Body of pancreas (tissue), 4 donors: Measurements from ENCODE around the gene TPO. TPM values are rescaled to one million over a fixed set of nuclear protein-coding genes. Genes with fewer than 3 reads are reported as not detected.

Experiments used
- ATAC-seq: fragments of 150-250 bp; one replicate; pipeline ENCODE4 v1.9.1; 2016
- DNase-seq, 4 donors: peaks; one replicate each; pipeline ENCODE4 v3.0.0-alpha.2; 2019
- H3K27ac ChIP-seq, 4 donors: fragments of 200-600 bp; sonication (generic); 1 replicate in 3 of 4; 2 replicates in 1 of 4; pipeline versions ENCODE4 v1.5.1 to v1.6.1; 2016 to 2019; ENCODE audit warnings: mild to moderate bottlenecking in 1 of 4, mixed read lengths in 1 of 4, moderate library complexity in 1 of 4
- H3K27me3 ChIP-seq, 2 donors: fragments of 200-600 bp; sonication (generic); one replicate each; pipeline ENCODE4 v1.6.0; 2016; ENCODE audit warnings: mild to moderate bottlenecking in 1 of 2
- H3K36me3 ChIP-seq, 2 donors: fragments of 200-600 bp; sonication (generic); replicated peaks in 1 of 2; 2 replicates each; pipeline ENCODE4 v1.5.1; 2016; ENCODE audit warnings: low read depth in 2 of 2; ENCODE audit not compliant: insufficient read depth in 1 of 2
- H3K4me1 ChIP-seq: fragments of 200-600 bp; sonication (generic); one replicate; pipeline ENCODE4 v1.6.0; 2016
- H3K4me3 ChIP-seq, 2 donors: fragments of 200-600 bp; sonication (generic); 1 replicate in 1 of 2; 2 replicates in 1 of 2; pipeline ENCODE4 v1.5.1; 2016 to 2019
- H3K9me3 ChIP-seq, 3 donors: fragments of 200-600 bp; sonication (generic); 1 replicate in 2 of 3; 2 replicates in 1 of 3; pipeline ENCODE4 v1.5.1; 2016
- POLR2A ChIP-seq, 3 donors: fragments of 450-650 bp; IDR thresholded peaks; one replicate each; pipeline ENCODE4 v1.6.1; 2016; ENCODE audit warnings: antibody characterized with exemption in 3 of 3, mild to moderate bottlenecking in 2 of 3
- WGBS, 2 donors: methylation state at CpG; one replicate each; pipeline ENCODE4 v1.1.5; 2017; 5-methylcytosine and 5-hydroxymethylcytosine counted together
- intact Hi-C: fragments of 100-400 bp; cut with DNase I; formaldehyde crosslinking; loops from one replicate; pipeline ENCODE4 v1.15.1; 2023
- total RNA-seq, 2 donors: library from RNA; depleted of rRNA; stranded (reverse); fragments of >200 nt; gene quantifications; one replicate each; pipeline ENCODE4 v1.1.0, GENCODE V29; 2016
- TF ChIP-seq, protein P1 (sequence below), 7 experiments: fragments of 450-650 bp in 4 of 7; fragments of 200-600 bp in 3 of 7; sonication (generic) in 3 of 7; IDR thresholded peaks; one replicate each; pipeline ENCODE4 v1.5.1; 2016 to 2019; ENCODE audit warnings: antibody characterized with exemption in 7 of 7

TPO gene
- total RNA-seq, 2 donors from 2014 or later = 1.0 to 4.3 TPM

- intact Hi-C loops = no loop called here
- Histone ChIP-seq H3K36me3 (no peaks in the 10 kb centered on the region), H3K27me3 (no peaks in the 10 kb centered on the region), H3K9me3 (no peaks in the 10 kb centered on the region), H3K4me1 (no peaks in the 10 kb centered on the region), H3K27ac (no peak overlapping the region), H3K4me3 (no peak overlapping the region)
- TF ChIP-seq, protein P1, sequence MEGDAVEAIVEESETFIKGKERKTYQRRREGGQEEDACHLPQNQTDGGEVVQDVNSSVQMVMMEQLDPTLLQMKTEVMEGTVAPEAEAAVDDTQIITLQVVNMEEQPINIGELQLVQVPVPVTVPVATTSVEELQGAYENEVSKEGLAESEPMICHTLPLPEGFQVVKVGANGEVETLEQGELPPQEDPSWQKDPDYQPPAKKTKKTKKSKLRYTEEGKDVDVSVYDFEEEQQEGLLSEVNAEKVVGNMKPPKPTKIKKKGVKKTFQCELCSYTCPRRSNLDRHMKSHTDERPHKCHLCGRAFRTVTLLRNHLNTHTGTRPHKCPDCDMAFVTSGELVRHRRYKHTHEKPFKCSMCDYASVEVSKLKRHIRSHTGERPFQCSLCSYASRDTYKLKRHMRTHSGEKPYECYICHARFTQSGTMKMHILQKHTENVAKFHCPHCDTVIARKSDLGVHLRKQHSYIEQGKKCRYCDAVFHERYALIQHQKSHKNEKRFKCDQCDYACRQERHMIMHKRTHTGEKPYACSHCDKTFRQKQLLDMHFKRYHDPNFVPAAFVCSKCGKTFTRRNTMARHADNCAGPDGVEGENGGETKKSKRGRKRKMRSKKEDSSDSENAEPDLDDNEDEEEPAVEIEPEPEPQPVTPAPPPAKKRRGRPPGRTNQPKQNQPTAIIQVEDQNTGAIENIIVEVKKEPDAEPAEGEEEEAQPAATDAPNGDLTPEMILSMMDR (IDR thresholded peaks at IDR 0.05) = no peak
- no peak for TF ChIP-seq POLR2A (IDR thresholded peaks at IDR 0.05)
- 84 to 87% methylated on average over 13 to 64 of the region's 76 CpGs for WGBS, 2 donors
- no peak for DNase-seq
- no peak for ATAC-seq
Observed at GRCh38 chr2:1477196-1478040, 64.2 kb downstream of the TPO start.

DNA sequence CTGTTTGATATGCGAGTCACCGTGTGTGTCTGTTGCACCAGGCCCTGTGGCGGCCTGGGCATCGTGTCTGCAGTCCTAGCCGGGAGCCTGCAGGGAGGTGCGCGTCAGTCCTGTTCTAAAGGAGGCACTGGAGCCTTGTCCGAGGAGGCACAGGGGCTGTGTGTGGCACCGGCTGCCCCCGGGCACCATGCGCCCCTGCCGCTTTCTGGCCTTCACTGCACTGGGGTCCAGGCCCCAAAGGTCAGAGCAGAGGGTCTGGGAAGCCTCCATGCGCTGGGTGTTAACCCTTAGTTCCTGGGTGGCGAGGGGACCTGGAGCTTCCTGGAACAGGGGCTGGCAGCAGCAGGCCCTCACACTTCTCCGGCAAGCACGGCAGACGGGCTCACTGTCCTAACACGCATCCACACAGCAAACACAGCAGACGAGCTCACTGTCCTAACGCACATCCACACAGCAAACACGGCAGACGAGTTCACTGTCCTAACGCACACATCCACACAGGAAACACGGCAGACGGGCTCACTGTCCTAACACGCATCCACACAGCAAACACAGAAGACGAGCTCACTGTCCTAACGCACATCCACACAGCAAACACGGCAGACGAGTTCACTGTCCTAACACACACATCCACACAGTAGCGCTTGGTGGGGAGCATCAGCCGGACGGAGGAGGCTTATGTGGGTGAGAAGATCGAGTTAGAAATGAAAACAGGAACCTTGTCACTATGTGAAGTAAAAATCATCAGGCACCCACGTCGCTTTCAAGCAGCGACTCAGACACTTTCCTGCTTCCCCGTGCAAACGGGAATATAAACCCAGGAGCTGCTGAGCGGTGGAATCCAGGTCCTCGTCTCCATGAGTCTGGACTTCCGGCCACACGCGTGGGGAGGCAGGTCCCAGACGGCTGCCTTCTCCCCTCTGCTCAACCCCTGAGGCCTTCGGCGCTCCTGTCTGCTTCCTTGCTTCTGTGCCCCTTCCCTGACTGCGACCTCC is 65.3 kb downstream of the TPO start:
- Histone ChIP-seq H3K36me3 (no peaks in the 10 kb centered on the region), H3K27me3 (no peaks in the 10 kb centered on the region), H3K4me3 (no peak overlapping the region), H3K27ac (no peak overlapping the region), H3K4me1 (no peaks in the 10 kb centered on the region), H3K9me3 (no peaks in the 10 kb centered on the region)
- no peak for TF ChIP-seq POLR2A (IDR thresholded peaks at IDR 0.05)
- TF ChIP-seq, protein P1 (IDR thresholded peaks at IDR 0.05) = no peak
- ATAC-seq (no peak), DNase-seq (no peak)
- 82 to 87% methylated on average over 43 to 44 of the region's 48 CpGs for WGBS, 2 donors
- intact Hi-C loops = no loop called here

DNA sequence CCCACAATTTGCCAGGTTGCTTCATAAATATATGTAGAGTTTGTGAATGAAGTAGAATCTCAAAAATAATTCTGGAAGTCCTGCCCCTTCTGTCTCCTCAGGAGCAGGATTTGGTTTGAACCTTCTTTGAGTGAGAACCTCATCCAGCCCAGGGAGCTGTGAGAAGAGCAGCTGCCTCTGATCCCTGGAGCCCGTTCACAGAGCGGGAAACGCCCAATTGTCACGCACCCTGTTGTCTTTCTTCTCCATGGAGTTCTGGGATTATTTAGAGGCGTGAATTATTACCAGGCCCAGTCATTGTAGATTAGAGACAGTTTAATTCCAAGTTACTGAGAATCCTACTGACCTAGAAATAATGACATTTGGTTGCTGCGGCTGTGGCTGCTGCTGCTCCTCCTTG is 66.1 kb downstream of the TPO start:
- H3K36me3 ChIP-seq = no peaks in the 10 kb centered on the region
- no peak overlapping the region for H3K27ac ChIP-seq
- DNase-seq (no peak), ATAC-seq (no peak)
- no peaks in the 10 kb centered on the region for H3K4me1 ChIP-seq
- TF ChIP-seq, protein P1 (IDR thresholded peaks at IDR 0.05) = no peak
- no peak for TF ChIP-seq POLR2A (IDR thresholded peaks at IDR 0.05)
- no peak overlapping the region for H3K4me3 ChIP-seq
- intact Hi-C loops = no loop called here
- H3K9me3 ChIP-seq = no peaks in the 10 kb centered on the region
- 76 to 82% methylated on average over 6 of the region's 6 CpGs for WGBS, 2 donors
- H3K27me3 ChIP-seq = no peaks in the 10 kb centered on the region

DNA sequence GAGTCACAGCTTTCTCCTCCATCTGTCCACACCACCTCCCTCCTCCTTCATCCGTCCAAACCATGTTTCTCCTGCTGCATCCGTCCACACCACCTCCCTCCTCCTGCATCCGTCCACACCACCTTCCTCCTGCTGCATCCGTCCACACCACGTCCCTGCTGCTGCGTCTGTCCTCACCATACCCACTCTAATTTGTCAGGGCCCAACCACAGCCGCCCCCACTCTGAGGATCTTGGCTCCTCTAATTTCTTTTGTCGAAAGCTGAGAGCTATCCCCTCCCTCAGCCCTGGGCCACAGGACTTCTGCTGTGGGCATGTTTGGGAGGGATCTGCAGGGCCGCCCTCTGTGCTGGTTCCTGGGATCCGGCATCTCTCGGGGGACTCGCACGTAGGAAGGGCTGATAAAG is 67.4 kb downstream of the TPO start:
- Histone ChIP-seq H3K36me3 (no peaks in the 10 kb centered on the region), H3K4me1 (no peaks in the 10 kb centered on the region), H3K4me3 (no peak overlapping the region), H3K27ac (no peak overlapping the region), H3K27me3 (no peaks in the 10 kb centered on the region), H3K9me3 (no peaks in the 10 kb centered on the region)
- DNase-seq (no peak), ATAC-seq (no peak)
- intact Hi-C loops = no loop called here
- TF ChIP-seq POLR2A (IDR thresholded peaks at IDR 0.05) = no peak
- TF ChIP-seq, protein P1 (IDR thresholded peaks at IDR 0.05) = no peak
- 72 to 79% methylated on average over 12 to 13 of the region's 13 CpGs for whole genome bisulfite sequencing, 2 donors
